ENCODE results near the gene CRYL1. TPM values are rescaled to one million over a fixed set of nuclear protein-coding genes. Genes with fewer than 3 reads are reported as not detected.

Gene CRYL1
- total RNA-seq, 5 donors from 2014 or later (not counting 1 experiment from before 2014, with no cell fraction given): 12.3 to 21.5 (median 17.9) TPM

DNA sequence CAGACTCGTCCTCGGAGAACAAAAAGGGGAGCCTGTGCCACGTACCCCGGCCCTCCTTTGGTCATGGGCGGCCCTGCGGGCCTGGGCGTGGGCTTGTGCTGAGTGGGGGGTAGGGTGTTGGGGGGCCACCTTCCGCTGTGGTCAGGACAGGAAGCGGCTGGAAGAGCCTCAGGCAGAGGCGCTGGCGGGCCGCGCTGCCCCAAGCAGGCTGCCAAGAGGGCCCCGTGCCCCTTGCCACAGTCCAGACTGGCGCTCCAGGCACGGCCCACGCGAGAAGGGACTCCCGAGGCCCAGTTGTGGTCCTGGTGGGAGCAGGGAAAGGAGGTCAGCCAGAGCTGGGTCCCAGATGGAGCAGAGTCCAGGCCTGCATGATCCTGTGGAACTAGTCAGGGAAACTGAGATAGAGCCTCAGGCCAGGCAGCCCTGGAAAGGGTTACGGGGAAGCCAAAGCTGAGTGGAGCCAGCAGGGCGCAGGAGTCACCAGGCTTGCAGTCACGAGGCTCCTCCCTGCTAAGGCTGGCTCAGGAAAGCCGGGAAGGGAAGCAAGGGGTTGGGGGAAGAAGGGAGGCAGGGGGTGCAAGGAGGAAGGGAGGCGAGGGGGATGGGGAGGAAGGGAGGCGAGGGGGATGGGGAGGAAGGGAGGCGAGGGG lies 135.0 kb downstream of the CRYL1 start:
- H3K36me3 ChIP-seq (ENCODE audit: control insufficient read depth in 2 of 2, extremely low read depth in 1 of 2, insufficient read depth in 1 of 2, low read length in 1 of 2): no peaks in the 10 kb centered on the region
- Mint-ChIP-seq H3K27ac (no peak overlapping the region), H3K9me3 (no peaks in the 10 kb centered on the region), H3K4me3 (no peak overlapping the region), H3K4me1 (peaks cover 3 to 8% (median 5%) of the 10 kb centered on the region in 3 donors), H3K36me3 (no peaks in the 10 kb centered on the region), H3K27me3 (no peaks in the 10 kb centered on the region)
- DNase-seq (no peak), ATAC-seq (replicated peaks in 1 of 4) (no peak)
- H3K4me1 ChIP-seq (ENCODE audit: control insufficient read depth in 1 of 2, extremely low read depth in 1 of 2, insufficient read depth in 2 of 2, low read length in 2 of 2): peaks cover 0 to 3% of the 10 kb centered on the region in 2 experiments
- H3K4me3 ChIP-seq (ENCODE audit: control insufficient read depth in 1 of 2, extremely low read depth in 1 of 2, low read length in 1 of 2): no peak overlapping the region
- H3K27ac ChIP-seq (ENCODE audit: low read length): no peak overlapping the region
- WGBS (ENCODE audit: insufficient coverage): 90% methylated on average over 16 of the region's 26 CpGs
- no peaks in the 10 kb centered on the region for H3K27me3 ChIP-seq (replicated peaks in 1 of 2; ENCODE audit: control insufficient read depth in 2 of 2, extremely low read depth in 1 of 2, insufficient read depth in 2 of 2, low read length in 1 of 2)
- POLR2A ChIA-PET: no interaction called here
- H3K9me3 ChIP-seq: no peaks in the 10 kb centered on the region
- CTCF ChIA-PET: no interaction called here

DNA sequence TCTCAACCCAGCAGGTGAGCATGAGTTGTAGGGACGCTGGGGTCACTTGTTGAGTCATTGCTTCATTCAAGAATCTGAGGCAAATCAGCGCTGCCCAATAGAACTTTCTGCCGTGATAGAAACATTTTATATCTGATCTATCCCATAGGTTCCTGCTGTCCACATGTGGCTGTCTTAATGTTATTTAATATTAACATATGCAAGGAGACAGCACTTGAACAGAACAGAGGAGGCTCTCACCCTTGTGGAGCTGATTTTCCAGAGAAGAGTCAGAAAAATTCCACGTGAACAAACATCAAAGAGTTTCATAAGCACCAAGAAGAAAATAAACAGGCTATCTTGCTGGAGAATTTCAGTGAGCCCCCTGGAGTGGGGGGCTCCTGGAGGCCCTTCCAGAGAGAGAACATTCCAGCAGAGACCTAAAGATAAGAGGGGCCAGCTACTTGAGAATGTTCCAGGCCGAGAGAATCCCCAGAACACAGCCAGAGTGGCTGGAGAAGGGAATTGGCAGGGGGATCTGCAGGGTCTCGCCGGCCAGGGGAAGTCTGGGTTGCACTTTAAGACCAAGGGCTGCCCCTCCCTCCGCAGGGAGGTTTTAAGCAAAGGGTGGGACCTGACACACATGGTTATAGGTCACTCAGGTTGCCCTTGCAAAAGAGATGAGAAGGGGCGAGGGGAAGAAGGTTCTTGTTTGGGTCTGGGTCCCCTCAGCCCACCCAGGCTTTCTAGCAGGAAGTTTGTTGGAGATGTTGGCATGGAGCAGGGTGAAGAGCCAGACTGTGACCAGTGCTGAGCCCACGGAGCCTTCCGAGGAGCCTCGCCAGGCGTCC lies 135.7 kb downstream of the CRYL1 start:
- H3K9me3 Mint-ChIP-seq: no peaks in the 10 kb centered on the region
- DNase-seq (no peak), ATAC-seq (replicated peaks in 1 of 4) (no peak)
- H3K9me3 ChIP-seq: no peaks in the 10 kb centered on the region
- H3K4me1 Mint-ChIP-seq: peaks cover 3 to 8% (median 5%) of the 10 kb centered on the region in 3 donors
- H3K4me1 ChIP-seq (ENCODE audit: control insufficient read depth in 1 of 2, extremely low read depth in 1 of 2, insufficient read depth in 2 of 2, low read length in 2 of 2): peaks cover 0 to 3% of the 10 kb centered on the region in 2 experiments
- no peak overlapping the region for H3K27ac ChIP-seq (ENCODE audit: low read length)
- WGBS (ENCODE audit: insufficient coverage): 93% methylated on average over 6 of the region's 13 CpGs
- no peaks in the 10 kb centered on the region for H3K36me3 Mint-ChIP-seq
- no peaks in the 10 kb centered on the region for H3K27me3 ChIP-seq (replicated peaks in 1 of 2; ENCODE audit: control insufficient read depth in 2 of 2, extremely low read depth in 1 of 2, insufficient read depth in 2 of 2, low read length in 1 of 2)
- no peaks in the 10 kb centered on the region for H3K36me3 ChIP-seq (ENCODE audit: control insufficient read depth in 2 of 2, extremely low read depth in 1 of 2, insufficient read depth in 1 of 2, low read length in 1 of 2)
- no peak overlapping the region for H3K4me3 ChIP-seq (ENCODE audit: control insufficient read depth in 1 of 2, extremely low read depth in 1 of 2, low read length in 1 of 2)
- no peaks in the 10 kb centered on the region for H3K27me3 Mint-ChIP-seq
- ChIA-PET POLR2A (no interaction called here), CTCF (no interaction called here)
- no peak overlapping the region for H3K27ac Mint-ChIP-seq
- H3K4me3 Mint-ChIP-seq: no peak overlapping the region

DNA sequence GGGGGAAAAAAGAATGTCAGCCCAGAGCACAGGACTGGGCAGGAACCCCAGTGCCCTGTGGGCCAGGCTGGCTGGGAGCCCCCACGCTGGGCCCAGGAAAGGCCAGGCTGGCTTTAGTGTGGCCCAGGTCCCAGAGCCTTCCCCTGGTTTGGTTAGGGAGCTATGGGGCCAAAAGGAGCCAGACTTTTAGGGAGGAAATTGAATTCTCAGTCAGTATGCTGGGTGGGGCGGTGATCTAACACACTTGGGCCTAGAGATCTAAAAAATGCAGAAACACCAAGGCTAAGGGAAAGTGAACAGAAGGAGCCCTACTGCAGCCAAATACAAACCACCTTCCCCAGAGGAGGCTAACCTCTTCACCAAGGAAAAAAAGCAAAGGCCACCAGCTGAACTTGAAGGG lies 137.5 kb downstream of the CRYL1 start:
- Mint-ChIP-seq H3K9me3 (no peaks in the 10 kb centered on the region), H3K27me3 (peaks cover 2 to 3% of the 10 kb centered on the region in 2 donors), H3K4me1 (peaks cover 3 to 10% (median 5%) of the 10 kb centered on the region in 3 donors), H3K36me3 (no peaks in the 10 kb centered on the region), H3K27ac (no peak overlapping the region), H3K4me3 (no peak overlapping the region)
- CTCF ChIA-PET: interaction anchor here in 1 of 2 donors (0.7 kb wide), 1 partner anchor 50 kb away, joined by 3 read pairs; no protein-coding TSS in a partner anchor
- H3K9me3 ChIP-seq: no peaks in the 10 kb centered on the region
- POLR2A ChIA-PET: no interaction called here
- DNase-seq: no peak
- ATAC-seq (replicated peaks in 1 of 4): no peak
- WGBS (ENCODE audit: insufficient coverage): 100% methylated on average over 1 of the region's 2 CpGs
- H3K4me1 ChIP-seq (ENCODE audit: control insufficient read depth in 1 of 2, extremely low read depth in 1 of 2, insufficient read depth in 2 of 2, low read length in 2 of 2): peaks cover 0 to 3% of the 10 kb centered on the region in 2 experiments
- H3K27me3 ChIP-seq (replicated peaks in 1 of 2; ENCODE audit: control insufficient read depth in 2 of 2, extremely low read depth in 1 of 2, insufficient read depth in 2 of 2, low read length in 1 of 2): no peaks in the 10 kb centered on the region
- H3K27ac ChIP-seq (ENCODE audit: low read length): no peak overlapping the region
- H3K36me3 ChIP-seq (ENCODE audit: control insufficient read depth in 2 of 2, extremely low read depth in 1 of 2, insufficient read depth in 1 of 2, low read length in 1 of 2): no peaks in the 10 kb centered on the region
- no peak overlapping the region for H3K4me3 ChIP-seq (ENCODE audit: control insufficient read depth in 1 of 2, extremely low read depth in 1 of 2, low read length in 1 of 2)

DNA sequence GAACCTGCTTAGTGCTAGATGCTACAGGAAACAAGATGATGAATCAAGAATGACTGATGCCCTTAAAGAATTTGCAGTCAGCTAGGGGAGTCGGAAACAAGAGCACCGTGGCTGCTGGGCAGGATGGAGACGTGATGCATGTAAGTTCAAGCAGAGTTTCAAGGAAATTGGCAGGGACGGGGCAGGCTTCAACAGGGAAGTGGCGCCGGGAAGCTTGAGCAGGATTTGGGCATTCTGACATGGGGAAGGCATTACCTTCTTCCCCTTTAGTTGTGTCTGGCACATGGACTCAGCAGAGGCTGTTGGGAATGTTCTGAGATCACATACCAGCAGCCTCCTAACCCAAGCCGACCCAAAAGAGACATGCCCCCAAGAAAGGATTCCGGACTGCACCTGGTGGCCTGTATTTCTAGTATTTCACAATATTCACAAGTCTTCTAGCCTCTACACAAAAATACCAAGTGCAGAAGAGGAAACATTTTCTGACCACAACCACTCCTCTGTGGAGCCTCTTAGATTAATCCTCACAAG lies 138.2 kb downstream of the CRYL1 start:
- Mint-ChIP-seq H3K27me3 (peaks cover 2 to 3% of the 10 kb centered on the region in 2 donors), H3K27ac (no peak overlapping the region), H3K9me3 (no peaks in the 10 kb centered on the region), H3K36me3 (no peaks in the 10 kb centered on the region), H3K4me1 (peaks cover 3 to 13% (median 5%) of the 10 kb centered on the region in 3 donors), H3K4me3 (no peak overlapping the region)
- Histone ChIP-seq H3K9me3 (no peaks in the 10 kb centered on the region), H3K4me3 (ENCODE audit: control insufficient read depth in 1 of 2, extremely low read depth in 1 of 2, low read length in 1 of 2) (no peak overlapping the region), H3K27me3 (replicated peaks in 1 of 2; ENCODE audit: control insufficient read depth in 2 of 2, extremely low read depth in 1 of 2, insufficient read depth in 2 of 2, low read length in 1 of 2) (no peaks in the 10 kb centered on the region), H3K4me1 (ENCODE audit: control insufficient read depth in 1 of 2, extremely low read depth in 1 of 2, insufficient read depth in 2 of 2, low read length in 2 of 2) (peaks cover 0 to 3% of the 10 kb centered on the region in 2 experiments), H3K27ac (ENCODE audit: low read length) (no peak overlapping the region), H3K36me3 (ENCODE audit: control insufficient read depth in 2 of 2, extremely low read depth in 1 of 2, insufficient read depth in 1 of 2, low read length in 1 of 2) (no peaks in the 10 kb centered on the region)
- ChIA-PET POLR2A (no interaction called here), CTCF (no interaction called here)
- ATAC-seq (replicated peaks in 1 of 4) (no peak), DNase-seq (no peak)
- WGBS (ENCODE audit: insufficient coverage): 72% methylated on average over 7 of the region's 8 CpGs

DNA sequence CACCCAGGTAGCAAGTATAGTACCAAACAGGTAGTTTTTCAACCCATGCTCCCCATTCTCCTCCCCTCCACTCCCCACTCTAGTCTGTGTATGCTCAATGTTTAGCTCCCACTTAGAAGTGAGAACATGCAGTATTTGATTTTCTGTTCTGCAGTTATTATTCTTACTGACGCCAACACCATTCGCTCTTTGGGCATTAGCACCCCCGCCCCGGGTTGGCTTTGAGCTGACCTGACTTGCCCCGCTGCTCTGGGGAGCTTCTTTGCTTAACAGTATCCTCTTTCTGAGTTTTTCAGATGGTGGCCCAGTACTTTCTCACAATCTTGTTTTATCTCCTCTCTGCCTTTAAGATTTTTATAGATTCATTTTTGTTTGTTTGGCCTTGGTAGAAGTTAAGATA lies 138.7 kb downstream of the CRYL1 start:
- ChIA-PET CTCF (no interaction called here), POLR2A (no interaction called here)
- ATAC-seq (replicated peaks in 1 of 4) (no peak), DNase-seq (no peak)
- Mint-ChIP-seq H3K4me3 (no peak overlapping the region), H3K27ac (no peak overlapping the region), H3K27me3 (peaks cover 2 to 3% of the 10 kb centered on the region in 2 donors), H3K4me1 (peaks cover 3 to 13% (median 5%) of the 10 kb centered on the region in 3 donors), H3K36me3 (no peaks in the 10 kb centered on the region), H3K9me3 (no peaks in the 10 kb centered on the region)
- H3K27me3 ChIP-seq (replicated peaks in 1 of 2; ENCODE audit: control insufficient read depth in 2 of 2, extremely low read depth in 1 of 2, insufficient read depth in 2 of 2, low read length in 1 of 2): no peaks in the 10 kb centered on the region
- 100% methylated on average over 2 of the region's 5 CpGs for WGBS (ENCODE audit: insufficient coverage)
- H3K4me3 ChIP-seq (ENCODE audit: control insufficient read depth in 1 of 2, extremely low read depth in 1 of 2, low read length in 1 of 2): no peak overlapping the region
- peaks cover 0 to 3% of the 10 kb centered on the region in 2 experiments for H3K4me1 ChIP-seq (ENCODE audit: control insufficient read depth in 1 of 2, extremely low read depth in 1 of 2, insufficient read depth in 2 of 2, low read length in 2 of 2)
- no peak overlapping the region for H3K27ac ChIP-seq (ENCODE audit: low read length)
- no peaks in the 10 kb centered on the region for H3K36me3 ChIP-seq (ENCODE audit: control insufficient read depth in 2 of 2, extremely low read depth in 1 of 2, insufficient read depth in 1 of 2, low read length in 1 of 2)
- H3K9me3 ChIP-seq: no peaks in the 10 kb centered on the region

DNA sequence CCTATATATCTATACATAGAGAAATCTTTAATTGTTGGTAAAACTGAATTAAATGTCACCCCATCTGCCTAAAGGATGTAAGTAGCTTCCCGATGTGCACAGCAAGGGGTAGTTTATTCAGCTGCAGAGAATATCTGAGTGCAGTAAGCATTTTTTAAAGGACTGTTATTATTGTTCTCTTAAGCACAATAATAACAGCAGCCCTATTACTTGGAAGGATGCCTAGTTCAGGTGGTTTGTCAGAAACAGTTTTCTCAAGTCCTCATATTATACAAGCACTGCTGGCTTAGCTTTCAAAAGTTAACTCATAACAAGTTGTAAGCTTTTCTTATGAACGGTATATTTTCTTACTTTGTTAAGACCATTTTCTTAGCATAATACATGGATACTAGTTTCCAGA lies 142.6 kb downstream of the CRYL1 start:
- WGBS (ENCODE audit: insufficient coverage): no CpG with 5 or more reads among the region's 2 CpGs
- Mint-ChIP-seq H3K4me1 (peaks cover 3 to 13% (median 5%) of the 10 kb centered on the region in 3 donors), H3K9me3 (no peaks in the 10 kb centered on the region), H3K4me3 (no peak overlapping the region), H3K27ac (no peak overlapping the region), H3K27me3 (peaks cover 2 to 3% of the 10 kb centered on the region in 2 donors), H3K36me3 (no peaks in the 10 kb centered on the region)
- ChIA-PET CTCF (no interaction called here), POLR2A (no interaction called here)
- H3K4me3 ChIP-seq (ENCODE audit: control insufficient read depth in 1 of 2, extremely low read depth in 1 of 2, low read length in 1 of 2): no peak overlapping the region
- no peak for ATAC-seq (replicated peaks in 1 of 4)
- H3K27me3 ChIP-seq (replicated peaks in 1 of 2; ENCODE audit: control insufficient read depth in 2 of 2, extremely low read depth in 1 of 2, insufficient read depth in 2 of 2, low read length in 1 of 2): no peaks in the 10 kb centered on the region
- H3K9me3 ChIP-seq: no peaks in the 10 kb centered on the region
- H3K36me3 ChIP-seq (ENCODE audit: control insufficient read depth in 2 of 2, extremely low read depth in 1 of 2, insufficient read depth in 1 of 2, low read length in 1 of 2): no peaks in the 10 kb centered on the region
- H3K27ac ChIP-seq (ENCODE audit: low read length): no peak overlapping the region
- DNase-seq: no peak
- peaks cover 0 to under 1% of the 10 kb centered on the region in 2 experiments for H3K4me1 ChIP-seq (ENCODE audit: control insufficient read depth in 1 of 2, extremely low read depth in 1 of 2, insufficient read depth in 2 of 2, low read length in 2 of 2)

All from T-cell (primary cell).